Mesenteric fat pad (tissue), 1 donor: Measurements from ENCODE around the gene ARHGEF28. TPM values are rescaled to one million over a fixed set of nuclear protein-coding genes. Genes with fewer than 3 reads are reported as not detected.

Source experiments
- DNase-seq: peaks from one replicate; pipeline ENCODE4 v3.0.0-alpha.2; 2020; ENCODE audit warnings: low spot score
- total RNA-seq: library from RNA; stranded (reverse); fragmentation: NEBNext Ultra II Directional; extraction: Animal tissue kit (Norgen Biotek cat#: 25700); gene quantifications from one replicate; pipeline ENCODE4 v1.2.1, GENCODE V29; 2021
- donor health status: DM: yes; HTN: yes; CAD: no.

Gene ARHGEF28
- total RNA-seq, 1 donor from 2014 or later, result 9.4 TPM

DNA sequence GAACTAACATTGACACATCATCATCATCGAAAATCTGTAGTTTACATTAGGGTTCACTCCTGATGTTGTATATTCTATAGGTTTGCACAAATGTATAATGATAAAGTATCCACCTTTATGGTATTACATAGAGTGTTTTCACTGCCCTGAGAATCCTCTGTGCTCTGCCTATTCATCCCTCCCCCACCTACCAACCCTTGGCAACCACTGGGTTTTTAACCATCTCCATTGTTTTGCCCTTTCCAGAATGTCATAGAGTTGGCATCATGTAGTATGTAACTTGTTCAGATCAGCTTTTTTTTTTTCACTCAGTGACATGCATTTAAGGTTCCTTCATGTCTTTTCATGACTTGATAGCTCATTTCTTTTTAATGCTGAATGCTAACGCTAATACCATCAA, 106.0 kb downstream of the ARHGEF28 start:
- DNase-seq, result no peak

- no peak for DNase-seq
Observed at GRCh38 chr5:73733219-73733618, 107.2 kb downstream of the ARHGEF28 start.

GRCh38 chr5:73735032-73735734, 109.2 kb downstream of the ARHGEF28 start:
- DNase-seq, result no peak

DNA sequence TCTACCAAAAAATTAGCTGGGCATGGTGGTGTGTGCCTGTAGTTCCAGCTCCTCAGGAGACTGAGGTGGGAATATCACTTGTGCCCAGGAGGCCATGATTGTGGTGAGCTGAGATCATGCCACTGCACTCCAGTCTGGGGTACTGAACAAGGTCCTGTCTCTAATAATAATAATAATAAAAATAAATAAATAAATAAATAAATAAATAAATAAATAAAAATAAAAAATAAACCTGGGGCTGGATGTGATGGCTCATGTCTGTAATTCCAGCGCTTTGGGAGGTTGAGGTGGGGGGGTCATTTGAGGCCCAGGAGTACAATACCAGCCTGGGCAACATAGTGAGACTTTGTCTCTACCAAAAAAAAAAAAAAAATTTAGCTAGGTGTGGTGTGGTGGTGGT, 113.7 kb downstream of the ARHGEF28 start:
- DNase-seq, result no peak

- DNase-seq, result no peak
Observed at GRCh38 chr5:73740274-73740790, 114.3 kb downstream of the ARHGEF28 start.

DNA sequence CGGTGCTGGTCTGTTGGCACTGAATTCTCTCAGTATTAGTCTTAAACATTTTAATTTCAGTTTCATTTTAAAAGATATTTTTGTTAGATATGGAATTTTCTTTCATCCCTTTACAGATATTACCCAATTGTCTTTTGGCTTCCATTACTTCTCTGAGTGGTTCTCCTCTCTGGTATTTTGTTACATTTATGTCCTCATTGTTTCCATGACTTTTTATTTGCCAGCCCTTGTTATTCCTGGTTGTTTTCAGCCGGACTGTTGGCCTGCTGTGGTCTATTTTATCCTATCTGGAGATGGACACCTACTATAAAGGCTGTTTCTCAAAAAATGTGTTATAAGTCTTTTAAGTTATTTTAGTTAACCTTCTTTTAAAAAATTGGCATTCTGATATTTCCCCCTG, 117.2 kb downstream of the ARHGEF28 start:
- DNase-seq, result no peak

- no peak for DNase-seq
Observed at GRCh38 chr5:73745836-73746235, 119.8 kb downstream of the ARHGEF28 start.

DNA sequence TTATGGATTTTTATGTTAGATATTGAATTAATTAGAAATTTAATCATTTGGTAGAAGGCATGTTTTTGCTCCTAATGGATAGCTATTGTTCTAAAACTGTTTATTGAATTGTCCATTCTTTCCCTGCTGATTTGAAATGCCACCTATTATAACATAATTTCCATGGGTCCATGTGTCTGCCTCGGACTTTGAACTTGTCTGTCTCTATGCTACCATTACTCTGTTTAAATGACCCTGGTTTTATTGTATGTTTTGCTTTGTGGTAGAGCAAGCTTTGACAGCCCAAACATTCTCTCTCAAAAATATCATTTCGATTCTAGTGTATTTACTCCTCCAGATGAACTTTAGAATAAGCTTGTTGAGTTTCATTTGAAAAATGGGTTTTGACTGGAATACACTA, 120.6 kb downstream of the ARHGEF28 start:
- no peak for DNase-seq

DNA sequence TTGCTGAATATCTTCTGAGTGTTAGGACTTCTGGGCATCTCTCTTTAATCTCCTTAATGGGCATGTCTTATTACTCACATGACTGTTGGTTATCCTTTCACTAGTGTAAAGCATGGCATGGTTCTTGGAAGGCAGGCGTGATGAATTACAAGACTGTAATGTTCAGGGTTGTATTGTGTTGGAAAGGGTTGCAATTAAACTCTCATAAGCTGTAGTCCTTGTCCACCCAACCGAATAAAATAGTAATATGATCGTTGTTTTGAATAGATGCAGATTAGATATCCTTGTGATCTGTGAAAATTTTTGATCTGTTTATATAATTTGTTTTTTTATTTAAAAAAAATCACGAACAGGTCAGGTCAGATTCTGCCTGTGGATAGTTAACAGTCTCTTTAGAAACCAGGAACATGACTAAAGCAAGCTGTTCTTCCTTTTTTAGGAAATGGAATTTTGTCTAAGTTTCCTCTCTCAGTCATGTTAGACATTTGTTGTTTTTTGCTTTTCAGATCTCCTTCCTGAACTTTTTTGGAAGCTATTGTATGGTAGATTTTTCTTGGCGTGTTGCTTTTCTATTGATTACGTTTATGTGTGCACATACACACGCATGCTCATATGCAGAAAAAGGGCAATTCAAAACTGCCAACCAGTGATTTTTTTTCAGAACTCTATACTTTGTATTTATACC, 121.8 kb downstream of the ARHGEF28 start:
- DNase-seq, result no peak

- DNase-seq, result no peak
Observed at GRCh38 chr5:73748510-73749400, 122.8 kb downstream of the ARHGEF28 start.

- no peak for DNase-seq
Observed at GRCh38 chr5:73749485-73750270, 123.7 kb downstream of the ARHGEF28 start.

GRCh38 chr5:73751254-73751914, 125.4 kb downstream of the ARHGEF28 start:
- DNase-seq, result no peak

DNA sequence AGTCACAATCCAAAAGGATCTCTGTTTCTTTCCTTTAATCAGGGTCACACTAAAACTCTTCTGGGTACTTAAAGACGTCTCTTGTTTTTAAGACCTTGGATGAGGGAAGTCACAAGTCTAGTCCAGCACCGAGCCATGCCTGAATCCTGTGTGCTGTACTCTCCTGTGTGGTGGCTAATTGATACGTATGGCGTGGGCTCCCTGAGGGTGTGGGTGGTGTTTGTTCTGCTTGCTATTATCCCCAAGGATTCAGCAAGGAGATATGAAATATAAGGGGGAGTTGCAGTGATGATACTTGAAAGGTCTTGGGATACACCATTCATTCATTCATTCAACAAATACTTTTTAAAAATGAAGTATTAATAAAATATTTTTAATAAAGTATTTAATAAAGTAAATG, 128.3 kb downstream of the ARHGEF28 start:
- DNase-seq, result no peak

- no peak for DNase-seq
Observed at GRCh38 chr5:73757416-73757815, 131.4 kb downstream of the ARHGEF28 start.

DNA sequence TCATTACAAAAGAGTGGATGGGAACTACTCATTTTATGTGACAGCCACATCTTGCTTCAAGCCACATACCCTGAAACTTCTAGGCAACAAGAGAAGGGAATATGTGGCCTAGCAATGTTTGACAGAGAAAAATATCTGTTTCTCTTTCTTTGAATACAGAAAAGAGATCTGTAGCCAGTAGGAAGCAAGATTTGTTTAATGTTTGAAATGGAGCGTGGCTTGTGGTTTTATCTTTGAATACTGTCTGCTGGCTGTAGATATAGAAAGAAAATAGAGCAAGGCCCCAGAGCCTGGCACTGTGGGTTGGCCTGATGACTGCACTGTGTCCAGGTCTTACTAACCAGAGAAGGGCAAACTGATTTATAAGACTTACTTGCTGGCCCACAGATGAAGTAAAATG, 133.8 kb downstream of the ARHGEF28 start:
- DNase-seq, result no peak

- no peak for DNase-seq
Observed at GRCh38 chr5:73763300-73764032, 137.5 kb downstream of the ARHGEF28 start.

DNA sequence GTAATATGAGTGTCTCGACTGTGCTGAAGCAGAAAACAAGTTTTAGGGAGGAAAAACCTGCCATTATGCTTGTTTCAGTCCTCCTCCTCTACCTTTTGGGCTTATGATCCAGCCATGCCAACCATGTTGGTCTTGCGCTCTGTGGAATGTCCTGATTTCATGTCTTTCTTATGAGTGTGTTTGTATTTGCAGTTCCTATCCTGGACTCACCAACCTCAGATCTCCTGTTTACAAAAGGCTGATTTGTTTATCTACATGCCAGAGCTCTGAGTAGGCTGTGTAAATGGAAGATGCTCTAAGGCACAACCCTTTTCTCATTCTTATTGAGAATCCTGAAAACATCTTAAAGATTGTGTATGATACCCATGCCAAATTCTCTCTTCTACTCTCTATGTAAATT, 138.6 kb downstream of the ARHGEF28 start:
- DNase-seq, result no peak

DNA sequence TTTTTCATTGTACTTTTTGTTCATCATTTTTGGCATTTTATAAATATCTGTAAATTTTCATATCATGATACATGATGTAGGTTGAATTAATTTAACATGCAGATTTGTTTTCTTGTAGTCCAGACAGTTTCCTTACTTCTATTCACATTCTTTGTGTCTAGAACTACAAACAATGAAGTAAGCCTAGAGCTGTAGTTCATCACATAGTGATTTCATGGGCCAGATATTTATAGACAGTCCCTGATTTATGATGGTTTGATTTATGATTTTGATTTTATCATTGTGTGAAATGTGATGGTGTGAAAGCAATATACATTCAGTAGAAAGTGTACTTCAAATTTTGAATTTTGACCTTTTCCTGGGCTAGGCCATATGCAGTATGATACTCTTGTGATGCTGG, 139.0 kb downstream of the ARHGEF28 start:
- no peak for DNase-seq

DNA sequence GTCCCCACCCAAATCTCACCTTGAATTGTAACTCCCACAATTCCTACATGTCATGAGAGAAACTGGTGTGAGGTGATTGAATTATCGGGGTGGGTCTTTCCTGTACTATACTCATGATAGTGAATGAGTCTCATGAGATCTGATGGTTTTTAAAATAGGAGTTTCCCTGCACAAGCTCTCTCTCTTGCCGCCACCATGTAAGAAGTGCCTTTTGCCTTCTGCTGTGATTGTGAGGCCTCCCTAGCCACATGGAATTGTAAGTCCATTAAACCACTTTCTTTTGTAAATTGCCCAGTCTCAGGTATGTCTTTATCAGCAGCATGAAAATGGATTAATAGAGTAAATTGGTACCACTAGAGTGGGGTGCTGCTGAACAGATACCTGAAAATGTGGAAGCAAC, 140.9 kb downstream of the ARHGEF28 start:
- DNase-seq, result no peak
